NB4 (cell line): ENCODE results near the gene SMC1B.
"Not testable (repeated sequence)": the region's sequence is repeated elsewhere in the genome, so short reads cannot be mapped to it uniquely, and the experiment has no call there.

Source experiments
- DNase-seq: peaks from one replicate; pipeline ENCODE4 v3.0.0; 2010; ENCODE audit warnings: low read depth
- H3K4me3 ChIP-seq: one replicate; pipeline ENCODE4 v1.5.1; 2011; ENCODE audit warnings: mild to moderate bottlenecking, low read depth, low read length, moderate library complexity
- CTCF ChIP-seq: IDR thresholded peaks from one replicate; pipeline ENCODE4 v1.5.1; 2012; ENCODE audit warnings: low read depth, low read length
- MAX ChIP-seq: IDR thresholded peaks from 2 replicates; pipeline ENCODE4 v1.6.1; 2011; ENCODE audit warnings: low read depth, low read length
- MYC ChIP-seq: IDR thresholded peaks from 2 replicates; pipeline ENCODE4 v1.6.1; 2011; ENCODE audit warnings: low read depth, low read length
- POLR2A ChIP-seq: IDR thresholded peaks from 2 replicates; pipeline ENCODE4 v1.6.1; 2011; ENCODE audit warnings: mild to moderate bottlenecking; ENCODE audit not compliant: insufficient read length; ENCODE audit errors: extremely low read depth

SMC1B gene

GRCh38 chr22:45451972-45452371, 38.6 kb upstream of the SMC1B start:
- TF ChIP-seq POLR2A (no peak), MYC (no peak), MAX (no peak), CTCF (no peak)
- no peak overlapping the region for H3K4me3 ChIP-seq
- no peak for DNase-seq

GRCh38 chr22:45450921-45451651, 37.7 kb upstream of the SMC1B start:
- TF ChIP-seq CTCF (no peak), MAX (no peak), POLR2A (no peak), MYC (no peak)
- DNase-seq: no peak
- H3K4me3 ChIP-seq: no peak overlapping the region

- no peak for DNase-seq
- TF ChIP-seq MAX (no peak), CTCF (no peak), POLR2A (no peak), MYC (no peak)
Measured at GRCh38 chr22:45450101-45450785, 36.8 kb upstream of the SMC1B start.

GRCh38 chr22:45449442-45449841, 36.0 kb upstream of the SMC1B start:
- DNase-seq, H3K4me3 ChIP-seq: not testable (repeated sequence)

More at GRCh38 chr22:45450101-45450785, 36.8 kb upstream of the SMC1B start:
- H3K4me3 ChIP-seq: no peak overlapping the region

- DNase-seq: no peak
- no peak overlapping the region for H3K4me3 ChIP-seq
- TF ChIP-seq MAX (no peak), CTCF (no peak), POLR2A (no peak), MYC (no peak)
Measured at GRCh38 chr22:45448431-45448830, 35.0 kb upstream of the SMC1B start.

- not testable (repeated sequence) for DNase-seq, H3K4me3 ChIP-seq
Measured at GRCh38 chr22:45447596-45447995, 34.2 kb upstream of the SMC1B start.

- DNase-seq: no peak
- no peak overlapping the region for H3K4me3 ChIP-seq
- TF ChIP-seq MAX (no peak), MYC (no peak)
Measured at GRCh38 chr22:45446216-45446615, 32.8 kb upstream of the SMC1B start.
